Mucosa of gallbladder (tissue), 1 donor: ENCODE data around the gene MACO1. TPM values are rescaled to one million over a fixed set of nuclear protein-coding genes. Genes with fewer than 3 reads are reported as not detected.
"Not testable (repeated sequence)": the region's sequence is repeated elsewhere in the genome, so short reads cannot be mapped to it uniquely, and the experiment has no call there.

Source experiments
- DNase-seq: peaks from one replicate; pipeline ENCODE4 v3.0.0-alpha.2; 2020; ENCODE audit warnings: low spot score
- total RNA-seq: library from RNA; stranded (reverse); gene quantifications from one replicate; pipeline ENCODE4 v1.2.1, GENCODE V29; 2021
- donor health status: DM: no; HTN: no; CAD: no.

The MACO1 gene
- total RNA-seq, 1 donor from 2014 or later, result 29.9 TPM

DNA sequence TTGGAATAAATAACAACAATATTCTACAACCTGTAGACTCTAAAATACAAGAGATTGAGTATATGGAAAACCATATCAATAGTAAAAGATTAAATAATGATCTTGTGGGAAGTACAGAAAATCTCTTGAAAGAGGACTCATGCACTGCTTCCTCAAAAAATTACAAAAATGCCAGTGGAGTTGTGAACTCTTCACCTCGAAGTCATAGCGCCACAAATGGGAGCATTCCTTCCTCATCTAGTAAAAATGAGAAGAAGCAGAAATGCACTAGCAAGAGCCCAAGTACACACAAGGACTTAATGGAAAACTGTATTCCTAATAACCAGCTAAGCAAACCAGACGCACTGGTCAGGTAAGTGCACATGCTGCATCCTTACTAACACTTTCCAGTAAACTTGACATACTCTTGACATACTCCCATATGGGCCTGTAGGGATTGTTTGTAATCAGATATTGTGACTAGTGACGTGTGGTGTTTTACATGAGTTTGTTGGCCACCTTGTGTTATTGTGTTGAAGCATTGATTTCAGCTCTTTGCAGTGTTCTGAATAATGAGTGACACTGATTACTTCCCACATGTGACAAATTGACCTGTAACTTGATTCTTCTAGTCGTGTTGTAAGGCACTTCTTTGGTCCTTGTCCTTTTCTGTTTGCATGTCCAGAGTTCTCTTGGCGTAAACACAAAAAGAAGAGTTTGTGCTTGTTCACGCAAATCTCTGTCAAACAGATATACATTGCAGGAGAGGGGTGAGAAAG is 28.0 kb downstream of the MACO1 start:
- DNase-seq, result no peak

DNA sequence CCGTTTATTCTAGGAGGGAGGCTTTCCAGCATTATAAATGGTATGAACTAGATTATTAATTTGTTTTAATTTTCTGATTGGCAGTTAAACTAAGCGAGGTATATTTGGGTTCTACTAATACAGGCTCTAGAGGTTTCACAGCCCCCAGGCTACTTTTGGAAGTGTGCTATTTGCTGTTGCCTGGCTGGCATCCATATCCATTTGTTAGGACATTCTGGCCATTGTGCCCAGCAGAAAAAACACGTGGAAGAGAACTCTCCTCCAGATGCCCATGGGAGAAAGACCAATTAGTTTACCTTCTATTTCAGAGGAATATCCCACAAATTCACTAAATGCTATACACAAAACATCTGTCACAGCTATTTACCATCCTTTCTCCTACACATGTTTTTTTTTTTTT is 29.3 kb downstream of the MACO1 start:
- no peak for DNase-seq

DNA sequence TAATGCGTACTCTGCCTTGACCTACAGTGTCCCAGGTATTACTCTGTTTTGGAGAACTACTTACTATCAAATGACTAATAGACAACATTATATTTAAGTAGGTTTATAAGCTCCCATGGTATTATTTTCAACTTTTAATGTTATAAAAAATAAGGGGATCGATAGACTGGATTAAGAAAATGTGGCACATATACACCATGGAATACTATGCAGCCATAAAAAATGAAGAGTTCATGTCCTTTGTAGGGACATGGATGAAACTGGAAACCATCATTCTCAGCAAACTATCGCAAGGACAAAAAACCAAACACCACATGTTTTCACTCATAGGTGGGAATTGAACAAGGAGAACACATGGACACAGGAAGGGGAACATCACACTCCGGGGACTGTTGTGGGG is 30.1 kb downstream of the MACO1 start:
- DNase-seq, result not testable (repeated sequence)

DNA sequence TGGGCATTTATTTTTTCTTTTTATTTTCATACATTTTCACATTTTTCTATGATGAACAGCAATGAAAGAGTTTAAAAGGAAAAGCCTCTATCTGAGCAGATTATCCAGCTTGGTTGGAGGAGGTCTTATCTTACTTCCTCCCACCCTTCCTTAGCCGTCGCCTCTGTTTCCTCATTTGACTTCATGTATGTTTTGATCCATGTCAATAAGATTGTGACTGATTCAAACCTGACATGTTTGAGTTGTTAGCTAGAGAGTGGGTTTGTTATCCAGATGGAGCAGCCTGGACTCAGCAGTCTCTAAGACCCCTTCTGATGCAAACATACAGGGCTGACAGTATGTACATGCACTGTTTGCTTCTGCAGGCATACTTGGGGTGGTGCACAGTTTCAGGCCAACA is 31.2 kb downstream of the MACO1 start:
- DNase-seq, result no peak

DNA sequence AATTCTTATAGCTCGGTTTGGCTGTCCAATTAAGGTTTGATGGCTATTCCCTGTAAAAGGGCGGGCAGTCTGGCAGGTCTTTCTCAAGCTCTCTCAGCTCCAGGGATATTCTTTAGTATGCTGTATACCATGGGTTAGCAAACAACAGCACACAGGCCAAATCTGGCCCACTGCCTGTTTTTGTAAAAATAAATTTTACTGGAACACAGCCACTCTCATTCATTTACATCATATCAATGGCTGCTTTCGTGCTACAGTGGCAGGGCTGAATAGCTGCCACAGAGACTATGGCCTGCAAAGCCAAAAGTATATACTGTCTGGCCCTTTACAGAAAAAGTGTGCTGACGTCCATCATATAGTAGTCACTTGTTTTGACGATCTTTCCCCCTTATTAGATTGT is 32.0 kb downstream of the MACO1 start:
- no peak for DNase-seq

DNA sequence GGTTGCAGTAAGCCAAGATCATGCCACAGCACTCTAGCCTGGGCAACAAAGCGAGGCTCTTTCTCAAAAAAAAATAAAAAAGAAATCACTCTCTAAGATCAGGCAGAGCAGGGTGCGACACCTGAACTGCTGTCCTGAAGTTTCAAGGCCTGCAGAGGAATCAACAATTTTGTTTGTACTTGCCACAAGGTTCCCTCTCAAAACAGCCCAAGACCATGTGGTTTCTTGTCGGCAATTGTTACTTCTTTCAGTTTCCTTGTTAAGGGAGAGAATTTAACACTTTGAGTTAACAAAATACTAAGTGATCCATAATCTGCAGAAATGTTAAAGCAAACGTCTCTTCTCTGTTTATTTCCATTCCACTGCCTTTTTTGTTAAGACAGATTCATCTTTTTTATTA is 36.5 kb downstream of the MACO1 start:
- DNase-seq, result no peak

DNA sequence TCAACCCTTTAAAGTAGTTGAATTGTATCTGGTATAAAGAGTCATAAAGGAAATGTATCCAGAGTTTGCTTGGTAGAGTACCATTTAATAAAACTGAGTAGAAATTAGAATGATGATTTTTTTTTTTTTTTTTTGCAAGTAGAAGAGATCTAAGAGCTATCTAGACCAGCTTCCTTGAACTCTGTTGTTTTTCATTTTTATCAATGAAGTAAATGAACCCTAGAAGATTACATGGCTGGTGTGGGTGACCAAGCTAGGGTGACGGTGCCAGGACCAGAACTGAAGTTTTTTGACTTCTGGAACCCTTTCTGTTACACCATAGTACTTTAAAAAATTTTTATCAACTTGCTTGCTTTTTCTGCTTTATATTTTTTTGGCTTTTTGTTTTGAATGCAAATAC is 36.9 kb downstream of the MACO1 start:
- DNase-seq, result no peak

DNA sequence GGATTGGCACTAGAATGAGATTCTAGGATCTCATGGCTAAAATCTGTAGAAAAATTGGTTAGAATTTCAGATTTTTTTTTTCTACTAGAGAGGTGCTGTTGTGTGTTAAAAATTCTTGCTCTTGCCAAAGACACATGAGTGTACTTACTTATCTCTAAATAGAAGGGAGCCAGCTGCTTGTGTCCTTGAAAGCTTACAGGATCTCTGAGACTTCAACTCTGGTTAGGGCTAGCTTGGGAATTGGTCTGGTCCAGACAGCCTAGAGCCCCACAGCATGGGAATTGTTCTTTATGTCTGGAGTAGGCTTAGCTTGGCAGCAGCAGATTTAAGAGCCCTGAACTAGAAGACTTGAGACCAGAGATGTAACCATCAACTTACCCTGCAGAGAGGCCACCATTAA is 37.3 kb downstream of the MACO1 start:
- DNase-seq, result peak; percentile 20

DNA sequence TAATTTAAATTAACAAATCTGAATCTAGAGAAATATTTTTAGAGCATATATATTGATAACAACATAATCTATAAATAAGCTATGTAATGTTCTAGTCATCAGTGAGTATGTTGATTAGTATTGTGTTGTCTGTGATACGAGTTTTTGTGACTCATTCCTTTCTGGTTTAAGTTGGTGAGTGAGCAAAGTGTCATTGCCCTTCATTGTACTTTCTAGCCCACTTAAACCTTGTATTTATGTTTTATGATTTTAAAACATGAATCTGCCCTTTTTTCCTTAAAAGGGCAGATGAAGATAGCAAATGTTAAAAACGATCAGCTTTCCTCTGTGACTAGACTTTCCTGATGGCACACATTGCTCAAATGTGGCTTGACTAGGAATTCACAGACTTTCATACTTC is 38.5 kb downstream of the MACO1 start:
- DNase-seq, result no peak

DNA sequence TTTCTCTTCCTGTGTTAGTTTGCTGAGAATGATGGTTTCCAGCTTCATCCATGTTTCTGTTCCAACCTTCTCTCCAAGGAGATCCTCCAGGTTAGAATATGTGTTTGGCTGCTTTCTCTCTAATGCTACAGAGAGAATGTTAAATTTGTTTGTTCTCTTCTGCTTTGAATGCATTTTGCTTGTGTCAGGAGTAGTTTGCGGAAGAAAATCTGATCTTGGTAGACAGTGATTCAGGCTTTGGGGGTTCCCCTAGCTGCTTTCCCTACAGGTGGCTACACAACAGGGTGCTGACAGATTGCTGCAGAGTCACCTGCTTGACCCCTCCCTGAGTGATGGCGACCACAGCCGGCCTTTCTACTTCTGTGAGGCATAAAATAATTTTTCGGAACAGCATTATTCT is 41.8 kb downstream of the MACO1 start:
- DNase-seq, result no peak

DNA sequence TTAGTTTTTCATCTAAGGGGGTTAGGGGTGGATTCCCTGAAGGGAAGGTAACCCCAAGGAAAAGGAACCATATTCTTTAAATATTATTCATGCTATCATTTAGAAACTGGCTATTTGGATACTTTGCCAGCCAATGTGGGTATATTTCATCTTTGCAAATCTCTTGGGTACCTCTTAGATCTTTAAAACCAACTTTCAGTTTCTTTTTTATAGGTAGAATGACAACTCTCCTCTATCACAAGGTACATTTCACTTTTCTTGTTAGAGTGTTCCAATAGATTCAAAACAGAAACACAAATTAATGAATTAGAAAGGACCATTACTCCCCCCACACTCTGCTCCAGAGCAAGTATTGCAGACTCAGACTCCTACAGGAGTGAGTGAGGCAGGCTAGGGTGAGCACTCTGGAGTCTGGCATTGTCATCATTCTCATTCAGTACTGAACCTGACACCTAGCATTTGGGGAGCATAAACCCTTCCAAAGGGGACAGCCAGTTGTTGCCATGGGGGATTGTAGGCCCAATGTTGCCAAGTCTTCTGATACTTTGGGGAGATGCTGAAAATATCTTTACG is 43.0 kb downstream of the MACO1 start:
- no peak for DNase-seq

DNA sequence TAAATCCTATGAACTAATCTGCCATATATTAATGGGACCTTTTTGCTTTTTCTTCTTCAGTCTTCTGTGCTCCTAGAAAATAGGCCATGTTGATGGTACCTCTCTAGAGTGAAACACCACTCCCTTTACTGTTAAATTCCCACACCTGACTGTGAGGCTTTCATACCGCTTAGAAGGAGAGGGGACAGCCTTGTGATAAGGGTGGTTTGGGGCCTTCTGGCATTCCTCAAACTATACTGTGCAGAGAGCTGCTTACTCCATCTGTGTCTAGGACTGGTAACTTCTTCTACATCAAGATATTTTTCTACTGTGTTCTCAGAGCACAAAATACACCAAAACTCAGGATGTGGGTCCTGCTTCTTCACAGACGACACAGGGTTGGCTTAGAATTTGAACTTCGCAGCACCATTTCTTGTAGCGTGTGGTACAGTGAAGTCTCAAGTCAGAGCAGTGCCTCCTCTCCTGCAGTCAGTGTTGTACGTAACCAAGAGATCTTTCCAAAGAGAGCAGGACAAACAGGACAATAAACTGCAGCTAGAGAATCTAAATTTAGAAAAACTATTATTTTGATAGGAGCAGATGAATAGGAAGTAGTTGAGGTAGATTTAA is 43.8 kb downstream of the MACO1 start:
- no peak for DNase-seq

DNA sequence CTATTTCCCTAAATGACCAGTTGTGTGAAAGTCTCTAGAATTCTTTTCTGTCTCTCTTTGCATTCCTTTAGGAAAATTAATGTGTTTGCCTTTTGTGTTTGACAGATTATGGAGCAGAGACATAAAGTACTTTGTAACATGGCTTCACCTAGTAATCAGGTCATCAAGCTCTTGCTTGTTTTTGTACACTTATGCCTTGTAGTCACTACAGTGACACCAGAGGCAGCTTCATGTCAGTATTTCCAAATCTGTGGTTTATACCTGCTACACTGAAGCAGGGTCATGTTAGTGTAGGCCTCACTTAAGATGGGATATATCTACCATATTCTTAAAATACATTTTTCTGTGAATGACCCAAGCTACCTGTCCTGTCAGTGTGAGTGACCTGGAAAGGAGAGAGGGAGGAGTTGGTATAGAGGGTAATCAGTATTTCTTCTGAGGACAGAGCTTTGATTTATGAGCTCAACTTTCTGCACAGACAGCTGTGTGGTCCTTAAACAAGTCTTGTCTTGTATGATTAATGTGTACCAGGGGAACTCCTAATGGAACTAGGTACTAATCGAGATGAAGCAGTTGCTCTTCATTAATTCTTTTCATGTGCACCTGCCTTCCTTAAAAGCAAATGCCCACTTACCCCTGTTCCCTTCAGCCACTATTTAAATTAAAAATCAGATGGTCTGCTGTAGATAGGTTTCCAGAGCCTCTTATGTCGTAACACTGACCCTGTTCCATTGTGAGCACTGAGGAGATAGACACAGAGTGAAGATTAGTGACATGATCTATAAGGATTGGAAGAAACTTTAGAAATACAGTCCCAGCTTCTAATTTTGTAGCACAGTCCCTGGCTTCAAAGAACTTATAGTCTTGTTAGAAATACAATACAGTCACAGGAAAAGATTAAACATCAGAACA is 45.7 kb downstream of the MACO1 start:
- no peak for DNase-seq

DNA sequence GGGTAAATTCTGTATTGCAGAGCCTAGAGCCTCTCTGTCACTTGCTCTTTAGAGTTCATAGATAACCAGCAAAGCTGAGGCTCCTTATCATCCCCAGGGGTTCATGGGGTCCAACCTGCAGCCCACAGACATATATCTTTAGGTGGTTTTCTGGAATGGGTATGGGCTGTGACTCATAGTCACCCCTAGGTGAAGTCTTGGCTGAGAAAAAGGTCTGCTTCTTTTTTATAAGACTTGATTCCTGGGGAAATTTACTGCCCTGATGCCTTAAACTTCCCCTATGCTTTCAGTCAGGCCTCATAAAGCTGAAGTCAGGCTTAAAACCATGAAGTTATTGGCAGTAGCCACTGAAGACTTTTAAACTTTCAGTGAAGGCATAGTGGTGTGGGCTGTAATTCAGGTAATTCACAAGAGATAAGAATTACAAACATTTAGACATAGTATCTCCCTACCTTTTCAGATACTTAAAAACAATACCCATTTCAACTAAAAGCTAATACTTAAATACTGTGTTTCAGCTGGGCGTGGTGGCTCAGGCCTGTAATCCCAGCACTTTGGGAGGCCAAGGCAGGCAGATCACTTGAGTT is 46.8 kb downstream of the MACO1 start:
- DNase-seq, result no peak

DNA sequence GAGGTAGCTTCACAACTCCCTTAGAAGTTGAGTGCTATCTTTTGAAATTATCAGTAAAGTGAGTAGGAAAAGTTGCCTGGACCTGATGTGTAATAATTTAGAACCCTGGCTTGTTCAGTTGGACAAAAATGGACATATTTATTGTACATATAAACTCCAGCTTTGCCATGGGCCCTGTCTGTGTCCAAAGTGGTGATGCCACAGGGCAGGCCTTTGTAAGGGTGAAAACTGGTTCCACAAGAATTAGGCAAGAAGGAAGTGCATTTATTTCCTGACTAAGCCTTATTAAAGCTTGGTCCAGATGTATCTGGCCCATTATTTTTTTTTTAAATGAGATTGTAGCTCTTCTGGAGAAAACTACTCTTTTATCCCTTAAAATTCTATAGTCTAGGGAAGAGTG is 47.9 kb downstream of the MACO1 start:
- DNase-seq, result no peak

DNA sequence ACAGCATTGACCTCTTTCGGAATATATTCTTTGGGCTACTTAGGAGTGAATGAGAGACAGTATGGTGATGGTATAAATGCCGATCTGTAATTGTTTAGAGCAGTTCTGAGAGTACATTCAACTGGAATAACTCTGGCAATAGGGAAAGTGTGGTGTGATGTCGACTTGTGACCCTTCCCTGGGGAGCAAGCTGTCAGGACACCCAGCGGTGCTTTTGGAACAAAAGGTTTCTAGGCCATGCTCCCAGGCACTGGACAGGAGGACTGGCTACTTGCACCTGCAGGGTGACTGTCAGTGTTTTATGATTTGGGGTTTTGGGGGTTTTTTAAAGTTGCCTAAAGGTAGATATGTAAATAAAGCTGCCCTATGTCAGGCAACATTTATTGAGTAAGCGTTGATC is 50.9 kb downstream of the MACO1 start:
- DNase-seq, result no peak

DNA sequence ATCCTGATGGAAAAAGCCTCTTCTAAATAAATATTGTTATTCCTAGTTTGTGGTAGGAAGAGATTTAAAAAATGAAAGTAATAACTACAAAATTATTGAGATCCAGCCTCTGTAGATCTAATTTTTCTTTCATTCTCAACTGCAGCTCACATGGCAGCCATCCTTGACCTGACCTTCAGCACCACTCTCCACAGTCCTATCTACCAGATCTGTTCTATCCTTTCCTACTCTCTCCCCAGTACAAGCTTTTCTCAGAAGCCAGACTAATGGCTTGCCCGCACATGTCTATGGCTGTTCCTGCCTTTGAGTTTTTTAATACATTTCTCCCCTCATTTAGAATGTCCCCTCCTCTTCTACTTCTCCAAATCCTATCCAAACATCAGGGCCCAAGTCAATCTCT is 51.5 kb downstream of the MACO1 start:
- no peak for DNase-seq

DNA sequence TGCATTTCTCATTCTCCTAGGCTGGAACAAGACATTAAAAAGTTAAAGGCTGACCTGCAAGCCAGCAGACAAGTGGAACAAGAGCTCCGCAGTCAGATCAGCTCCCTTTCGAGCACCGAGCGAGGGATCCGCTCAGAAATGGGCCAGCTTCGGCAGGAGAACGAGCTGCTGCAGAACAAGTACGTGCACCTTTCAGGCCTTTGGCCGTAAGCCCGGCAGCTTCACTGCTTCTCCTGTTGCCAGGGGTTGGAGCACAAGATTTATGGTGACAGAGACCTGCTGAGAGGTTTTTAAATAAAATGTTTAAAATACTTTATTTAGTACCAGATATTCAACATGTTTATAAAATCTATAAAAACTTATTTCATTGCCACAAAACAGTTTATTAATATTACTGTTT is 53.4 kb downstream of the MACO1 start:
- DNase-seq, result no peak

DNA sequence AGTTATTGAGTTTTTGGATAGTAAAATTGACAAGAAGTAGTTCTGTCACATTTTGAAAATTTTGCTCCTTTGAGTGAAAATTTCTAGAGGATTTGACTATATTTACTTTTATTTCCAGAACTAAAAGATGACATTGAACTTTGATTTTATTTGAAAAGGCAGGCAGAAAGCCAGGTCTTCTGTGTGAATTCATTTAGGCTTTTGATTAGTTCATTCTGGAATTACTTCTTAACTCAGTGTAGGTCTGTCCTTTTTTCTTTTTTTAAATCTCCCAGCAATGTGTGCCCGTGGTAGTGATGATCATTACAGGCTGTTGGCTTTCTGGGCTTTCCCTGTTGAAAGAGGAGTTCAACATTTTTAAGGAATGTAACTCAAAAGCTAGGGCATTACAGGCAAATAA is 53.8 kb downstream of the MACO1 start:
- no peak for DNase-seq

DNA sequence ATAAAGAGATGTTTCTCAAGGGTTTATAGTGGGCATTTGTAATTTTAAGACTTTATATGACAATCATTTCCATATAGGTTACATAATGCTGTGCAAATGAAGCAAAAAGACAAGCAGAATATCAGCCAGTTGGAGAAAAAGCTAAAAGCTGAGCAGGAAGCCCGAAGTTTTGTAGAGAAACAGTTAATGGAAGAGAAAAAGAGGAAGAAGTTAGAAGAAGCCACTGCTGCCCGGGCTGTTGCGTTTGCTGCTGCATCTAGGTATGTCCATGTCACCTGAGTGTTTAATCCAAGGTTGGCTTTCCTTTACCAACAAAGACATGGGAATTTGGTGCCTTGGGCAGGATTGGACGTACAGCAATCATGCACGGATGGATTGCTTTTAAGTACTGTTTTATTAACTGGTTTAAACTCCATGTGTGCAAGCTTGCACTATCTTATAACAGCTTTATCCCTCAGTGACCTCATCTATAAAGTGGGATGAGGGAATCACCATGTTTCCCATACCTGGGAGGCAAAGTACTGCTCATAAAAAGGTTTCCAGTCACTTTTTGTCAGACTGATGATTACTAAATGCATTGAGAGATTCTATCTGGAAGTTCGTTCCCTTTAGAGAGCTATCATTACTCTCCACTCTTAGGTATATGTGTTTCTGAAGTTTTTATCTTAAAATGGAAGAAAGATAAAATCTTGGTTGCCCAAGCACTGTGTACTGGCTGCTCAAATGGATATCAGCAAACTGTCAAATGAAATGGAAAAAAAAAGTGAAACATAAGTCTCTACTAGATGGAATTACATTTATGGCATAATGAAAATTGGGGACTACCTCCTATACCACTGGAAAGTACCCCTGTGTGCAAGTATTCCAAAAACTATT is 55.1 kb downstream of the MACO1 start:
- DNase-seq, result no peak

DNA sequence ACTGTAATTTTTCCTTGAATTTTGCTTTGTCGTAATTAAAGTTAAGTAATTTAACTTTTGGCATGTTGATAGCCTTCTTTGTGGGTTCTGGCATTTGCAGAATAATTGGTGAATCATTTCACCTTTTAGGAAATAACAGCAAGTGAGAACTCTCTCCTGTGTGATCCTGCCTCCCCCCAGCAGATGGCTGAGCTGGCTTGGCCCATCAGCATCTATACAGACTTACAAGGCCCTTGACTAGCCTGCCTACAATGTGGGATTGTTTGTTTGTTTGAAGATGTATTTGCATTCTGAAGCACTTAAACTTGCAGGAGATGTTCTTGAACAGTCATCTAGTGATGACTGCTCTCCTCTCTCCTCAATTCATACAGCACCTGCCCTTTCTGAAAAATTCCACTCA is 55.9 kb downstream of the MACO1 start:
- no peak for DNase-seq
